Heart left ventricle (tissue), 16 donors: ENCODE results near the gene SMARCA1. TPM values are rescaled to one million over a fixed set of nuclear protein-coding genes. Genes with fewer than 3 reads are reported as not detected.

Source experiments
- ATAC-seq, 4 donors: fragments of 200-7000 bp; cut with Tn5 transposase; one replicate each; pipeline ENCODE4 v1.9.1; 2020 to 2022; ENCODE audit warnings: moderate library complexity in 4 of 4, mild to moderate bottlenecking in 3 of 4, moderate number of reproducible peaks in 1 of 4
- DNase-seq, 5 donors: peaks; one replicate each; pipeline ENCODE4 v3.0.0-alpha.2; 2020
- H3K27ac ChIP-seq, 12 donors: fragments of 200-600 bp; sonication (generic) in 4 of 12; one replicate each; pipeline versions ENCODE4 v1.5.0 to v1.8.0; 2016 to 2022; ENCODE audit warnings: mild to moderate bottlenecking in 2 of 12
- H3K27me3 ChIP-seq, 9 donors: fragments of 200-600 bp; sonication (generic) in 2 of 9; one replicate each; pipeline versions ENCODE4 v1.5.1 to v1.8.0; 2016 to 2022; ENCODE audit warnings: mild to moderate bottlenecking in 3 of 9
- H3K36me3 ChIP-seq, 9 donors: fragments of 200-600 bp; sonication (generic) in 2 of 9; one replicate each; pipeline versions ENCODE4 v1.5.0 to v1.8.0; 2018 to 2022; ENCODE audit warnings: mild to moderate bottlenecking in 2 of 9
- H3K4me1 ChIP-seq, 12 donors: fragments of 200-600 bp; sonication (generic) in 4 of 12; one replicate each; pipeline versions ENCODE4 v1.5.0 to v1.8.0; 2016 to 2022; ENCODE audit warnings: mild to moderate bottlenecking in 3 of 12
- H3K4me3 ChIP-seq, 12 donors: fragments of 200-600 bp; sonication (generic) in 4 of 12; one replicate each; pipeline versions ENCODE4 v1.5.0 to v1.8.0; 2017 to 2022; ENCODE audit warnings: mild to moderate bottlenecking in 9 of 12, moderate library complexity in 4 of 12
- H3K9me3 ChIP-seq, 12 donors: fragments of 200-600 bp; sonication (generic) in 4 of 12; one replicate each; pipeline versions ENCODE4 v1.5.0 to v1.8.0; 2016 to 2022; ENCODE audit warnings: mild to moderate bottlenecking in 1 of 12
- CTCF ChIP-seq, 12 donors: fragments of 200-600 bp; sonication (generic) in 4 of 12; IDR thresholded peaks; one replicate each; pipeline versions ENCODE4 v1.5.0 to v1.8.0; 2018 to 2022; ENCODE audit warnings: antibody characterized with exemption in 12 of 12, mild to moderate bottlenecking in 5 of 12
- POLR2A ChIP-seq, 2 donors: fragments of 450-650 bp; IDR thresholded peaks; one replicate each; pipeline ENCODE4 v1.6.1; 2017; ENCODE audit warnings: antibody characterized with exemption in 2 of 2, mild to moderate bottlenecking in 2 of 2, moderate library complexity in 2 of 2
- WGBS, 4 donors: extraction: QIAGEN DNeasy Blood & Tissue Kit in 2 of 4; methylation state at CpG; one replicate each; pipeline versions ENCODE4 v1.1.5 to v1.1.7; 2013 to 2018; 5-methylcytosine and 5-hydroxymethylcytosine counted together
- intact Hi-C, 10 donors: fragments of 100-400 bp; cut with DNase I; formaldehyde crosslinking; loops; one replicate each; pipeline versions ENCODE4 v1.11.1 to v1.14.2; 2022
- polyA plus RNA-seq, 2 donors: library from polyadenylated mRNA; stranded (reverse); fragments of 200-250 nt; gene quantifications; one replicate each; pipeline ENCODE4 v1.2.3, GENCODE V29; 2013
- total RNA-seq, 9 donors: library from RNA; depleted of rRNA in 2 of 9; stranded (reverse); fragments of >200 nt in 2 of 9; fragmentation: NEBNext Ultra II Directional in 3 of 9; extraction: Animal tissue kit (Norgen Biotek cat#: 25700) in 3 of 9; gene quantifications; one replicate each; pipeline versions ENCODE4 v1.1.0 to v1.2.4, GENCODE V29; 2016 to 2023
- donor health status: ischemic (EF 13 %, LVEDD 7.1; RV severe dilation, severe dysfunction).
- donor health status: healthy with polysubstance abuse.
- donor health status: DM: no; HTN: yes; CAD: no.
- donor health status: DM: no; HTN: no; CAD: no.
- donor health status: ischemic (EF 25% LVEDD 6.9; RV normal size, moderate dysfunction).
- donor health status: ischemic (EF 25% LVEDD 5.7; RV mildly dilated, moderate dysfunction).
- donor health status: healthy.
- donor health status: DM: yes; HTN: yes; CAD: no.
- donor health status: ischemic (EF 35%, LVEDD 5.7; RV mildly dilated, moderate dysfunction).
- donor health status: nonischemic (EF 11% LVEDD 7.7; RV severe dilation, severe dysfunction).
- donor health status: DM: yes; HTN: yes; CAD: no.
- donor health status: PGD.
- donor health status: ischemic (EF 29% LVEDD 5.4; RV normal size, mild dysfunction).
- donor health status: nonischemic (EF 23%, LVEDD 6.1; RV moderate dilation, normal function).

The SMARCA1 gene
- total and polyA plus RNA-seq, 11 donors: 7.6 to 38.5 (median 30.8) TPM

DNA sequence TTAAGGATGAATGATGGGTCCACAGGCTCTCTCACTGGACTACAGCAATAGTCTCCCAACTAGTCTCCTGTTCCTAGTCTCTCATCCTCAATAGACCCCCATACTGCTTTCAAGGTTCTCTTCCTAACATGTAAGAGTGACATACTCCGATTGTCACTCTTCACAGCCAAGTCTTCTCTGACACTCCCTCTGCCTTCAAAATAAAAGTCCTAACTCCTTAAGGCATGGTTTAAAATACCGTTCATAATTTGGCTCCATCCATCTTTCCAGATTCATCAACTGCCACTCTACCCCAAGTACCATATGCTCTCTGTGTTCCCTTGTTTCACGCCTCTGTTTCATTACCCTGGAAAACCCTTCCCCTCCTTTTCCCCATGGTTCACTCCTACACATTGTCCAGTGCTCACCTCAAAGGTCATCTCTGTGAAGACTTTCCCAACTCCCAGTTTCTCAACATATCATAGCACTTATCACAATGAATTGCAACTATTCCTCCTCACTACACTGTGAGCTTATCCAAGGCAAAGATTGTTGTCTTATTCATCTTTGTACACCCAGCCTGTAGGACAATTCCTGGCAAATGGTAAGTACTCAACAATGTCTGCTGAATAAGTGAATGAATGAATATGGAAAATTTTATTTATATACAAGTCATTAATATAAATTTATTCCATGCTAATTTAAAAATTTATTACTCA, 26.0 kb downstream of the SMARCA1 start:
- DNase-seq (no peak), ATAC-seq (no peak)
- H3K36me3 ChIP-seq: peaks cover 0 to 96% (median 22%) of the 10 kb centered on the region in 9 donors
- no peaks in the 10 kb centered on the region for H3K9me3 ChIP-seq
- H3K4me3 ChIP-seq: no peak overlapping the region
- H3K27me3 ChIP-seq: peaks cover 0 to 3% (median 0%) of the 10 kb centered on the region in 9 donors
- H3K4me1 ChIP-seq: no peaks in the 10 kb centered on the region
- 56 to 68% (median 62%) methylated on average over 3 of the region's 3 CpGs for WGBS, 4 donors
- TF ChIP-seq POLR2A (IDR thresholded peaks at IDR 0.05) (no peak), CTCF (IDR thresholded peaks at IDR 0.05) (no peak)
- H3K27ac ChIP-seq: no peak overlapping the region
- intact Hi-C loops: no loop called here

DNA sequence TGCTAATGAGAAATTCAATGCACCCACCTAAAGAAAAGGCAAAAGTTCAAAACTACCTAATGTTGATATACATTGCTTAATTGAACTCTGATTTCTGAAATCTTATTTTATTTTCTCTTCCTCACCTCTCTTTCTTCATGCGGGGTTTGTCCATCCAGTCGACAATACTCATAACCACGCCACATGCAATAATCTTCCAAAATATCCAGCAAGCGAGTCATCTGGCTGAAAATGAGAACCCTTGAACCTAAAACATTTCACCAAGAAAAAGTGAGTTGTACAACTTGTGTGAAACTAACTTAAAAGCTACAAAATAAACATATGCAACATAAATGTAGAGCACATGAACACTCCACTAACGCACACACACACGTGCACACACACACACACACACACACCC, 26.7 kb downstream of the SMARCA1 start:
- TF ChIP-seq POLR2A (IDR thresholded peaks at IDR 0.05) (no peak), CTCF (IDR thresholded peaks at IDR 0.05) (no peak)
- 76 to 96% (median 87%) methylated on average over 6 of the region's 6 CpGs for WGBS, 4 donors
- Histone ChIP-seq H3K27me3 (peaks cover 0 to 3% (median 0%) of the 10 kb centered on the region in 9 donors), H3K27ac (no peak overlapping the region), H3K36me3 (peaks cover 0 to 96% (median 22%) of the 10 kb centered on the region in 9 donors), H3K4me3 (no peak overlapping the region), H3K4me1 (no peaks in the 10 kb centered on the region), H3K9me3 (no peaks in the 10 kb centered on the region)
- ATAC-seq (no peak), DNase-seq (no peak)
- intact Hi-C loops: no loop called here

GRCh38 chrX:129495900-129496299, 27.4 kb downstream of the SMARCA1 start:
- 80 to 97% (median 88%) methylated on average over 5 of the region's 5 CpGs for WGBS, 4 donors
- peaks cover 0 to 99% (median 23%) of the 10 kb centered on the region in 9 donors for H3K36me3 ChIP-seq
- no peaks in the 10 kb centered on the region for H3K9me3 ChIP-seq
- TF ChIP-seq CTCF (IDR thresholded peaks at IDR 0.05) (no peak), POLR2A (IDR thresholded peaks at IDR 0.05) (no peak)
- intact Hi-C loops: no loop called here
- H3K27me3 ChIP-seq: peaks cover 0 to 3% (median 0%) of the 10 kb centered on the region in 9 donors
- no peak overlapping the region for H3K4me3 ChIP-seq
- no peaks in the 10 kb centered on the region for H3K4me1 ChIP-seq
- H3K27ac ChIP-seq: no peak overlapping the region
- DNase-seq (no peak), ATAC-seq (no peak)

DNA sequence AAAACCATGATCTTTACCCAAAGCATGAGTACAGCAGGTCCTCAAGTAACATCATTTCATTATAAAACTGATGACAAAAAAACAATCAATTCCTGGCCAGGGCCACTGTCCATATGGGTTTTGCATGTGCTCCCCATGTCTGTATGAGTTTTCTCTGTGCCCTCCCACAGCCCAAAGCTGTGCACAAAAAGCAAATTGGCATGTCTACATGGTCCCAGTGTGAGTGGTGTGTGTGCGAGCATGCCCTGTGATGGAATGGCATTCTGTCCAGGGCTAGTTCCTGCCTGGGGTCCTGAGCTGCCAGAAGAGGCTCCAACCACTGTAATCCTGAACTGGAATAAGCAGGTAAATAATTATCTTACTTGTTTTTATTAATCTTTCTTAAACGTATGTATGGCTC, 28.4 kb downstream of the SMARCA1 start:
- Histone ChIP-seq H3K27ac (no peak overlapping the region), H3K9me3 (no peaks in the 10 kb centered on the region), H3K36me3 (peaks cover 0 to 98% (median 17%) of the 10 kb centered on the region in 9 donors), H3K4me3 (no peak overlapping the region), H3K4me1 (no peaks in the 10 kb centered on the region), H3K27me3 (peaks cover 0 to 1% (median 0%) of the 10 kb centered on the region in 9 donors)
- DNase-seq (no peak), ATAC-seq (no peak)
- 70 to 88% (median 77%) methylated on average over 2 of the region's 2 CpGs for WGBS, 4 donors
- intact Hi-C loops: no loop called here
- no peak for TF ChIP-seq POLR2A (IDR thresholded peaks at IDR 0.05)
- no peak for TF ChIP-seq CTCF (IDR thresholded peaks at IDR 0.05)
